ENCODE measurements around the gene TMEM51. TPM values are rescaled to one million over a fixed set of nuclear protein-coding genes. Genes with fewer than 3 reads are reported as not detected.

Gene TMEM51
- total and polyA plus RNA-seq, 5 donors = 3.7 to 5.4 (median 4.3) TPM

- Histone ChIP-seq H3K4me3 (ENCODE audit: low read length) (no peak overlapping the region), H3K4me1 (ENCODE audit: control insufficient read depth, insufficient read depth, low read length) (peaks cover 10% of the 10 kb centered on the region), H3K27me3 (ENCODE audit: control insufficient read depth, insufficient read depth) (no peaks in the 10 kb centered on the region), H3K27ac (ENCODE audit: low read length) (no peak overlapping the region), H3K9me3 (ENCODE audit: control insufficient read depth, low read length) (no peaks in the 10 kb centered on the region)
- ATAC-seq (no peak), DNase-seq (no peak)
- intact Hi-C loops (cut with DNase I) = no loop called here
- WGBS = 93% methylated on average over 3 of the region's 3 CpGs
Measured at GRCh38 chr1:15256584-15256983, 103.0 kb downstream of the TMEM51 start.

GRCh38 chr1:15257309-15257708 is 103.8 kb downstream of the TMEM51 start:
- Histone ChIP-seq H3K27me3 (ENCODE audit: control insufficient read depth, insufficient read depth) (no peaks in the 10 kb centered on the region), H3K9me3 (ENCODE audit: control insufficient read depth, low read length) (no peaks in the 10 kb centered on the region), H3K4me3 (ENCODE audit: low read length) (no peak overlapping the region), H3K4me1 (ENCODE audit: control insufficient read depth, insufficient read depth, low read length) (peaks cover 10% of the 10 kb centered on the region), H3K27ac (ENCODE audit: low read length) (no peak overlapping the region)
- DNase-seq = no peak
- intact Hi-C loops (cut with DNase I) = no loop called here
- WGBS = 75% methylated on average over 14 of the region's 14 CpGs
- ATAC-seq = no peak

GRCh38 chr1:15258833-15259621 is 105.5 kb downstream of the TMEM51 start:
- 72% methylated on average over 13 of the region's 13 CpGs for WGBS
- peak in 1 of 2 donors; percentile 22 for ATAC-seq
- intact Hi-C loops (cut with DNase I) = no loop called here
- DNase-seq = no peak
- no peaks in the 10 kb centered on the region for H3K27me3 ChIP-seq (ENCODE audit: control insufficient read depth, insufficient read depth)
- no peak overlapping the region for H3K27ac ChIP-seq (ENCODE audit: low read length)
- H3K4me3 ChIP-seq (ENCODE audit: low read length) = no peak overlapping the region
- no peaks in the 10 kb centered on the region for H3K9me3 ChIP-seq (ENCODE audit: control insufficient read depth, low read length)
- peaks cover 10% of the 10 kb centered on the region for H3K4me1 ChIP-seq (ENCODE audit: control insufficient read depth, insufficient read depth, low read length)

- Histone ChIP-seq H3K27ac (ENCODE audit: low read length) (peak overlapping the region; percentile 13), H3K9me3 (ENCODE audit: control insufficient read depth, low read length) (no peaks in the 10 kb centered on the region), H3K4me3 (ENCODE audit: low read length) (no peak overlapping the region), H3K4me1 (ENCODE audit: control insufficient read depth, insufficient read depth, low read length) (peaks cover 10% of the 10 kb centered on the region), H3K27me3 (ENCODE audit: control insufficient read depth, insufficient read depth) (no peaks in the 10 kb centered on the region)
- WGBS = 89% methylated on average over 9 of the region's 9 CpGs
- ATAC-seq = no peak
- intact Hi-C loops (cut with DNase I) = no loop called here
- no peak for DNase-seq
Measured at GRCh38 chr1:15259622-15260007, 106.1 kb downstream of the TMEM51 start.

- intact Hi-C loops (cut with DNase I) = no loop called here
- Histone ChIP-seq H3K27me3 (ENCODE audit: control insufficient read depth, insufficient read depth) (no peaks in the 10 kb centered on the region), H3K4me3 (ENCODE audit: low read length) (no peak overlapping the region), H3K9me3 (ENCODE audit: control insufficient read depth, low read length) (no peaks in the 10 kb centered on the region), H3K27ac (ENCODE audit: low read length) (no peak overlapping the region), H3K4me1 (ENCODE audit: control insufficient read depth, insufficient read depth, low read length) (peaks cover 10% of the 10 kb centered on the region)
- WGBS = 58% methylated on average over 12 of the region's 12 CpGs
- DNase-seq (no peak), ATAC-seq (peak in 1 of 2 donors; percentile 49)
Measured at GRCh38 chr1:15260418-15261154, 107.0 kb downstream of the TMEM51 start.

- no peaks in the 10 kb centered on the region for H3K9me3 ChIP-seq (ENCODE audit: control insufficient read depth, low read length)
- H3K27me3 ChIP-seq (ENCODE audit: control insufficient read depth, insufficient read depth) = no peaks in the 10 kb centered on the region
- peaks cover 10% of the 10 kb centered on the region for H3K4me1 ChIP-seq (ENCODE audit: control insufficient read depth, insufficient read depth, low read length)
- peak; percentile 62 to 72 (median 69) for DNase-seq
- 36% methylated on average over 20 of the region's 20 CpGs for WGBS
- ATAC-seq = peak; percentile 82 to 86
- intact Hi-C loops (cut with DNase I) = no loop called here
- H3K4me3 ChIP-seq (ENCODE audit: low read length) = no peak overlapping the region
- H3K27ac ChIP-seq (ENCODE audit: low read length) = peak overlapping the region; percentile 22
Measured at GRCh38 chr1:15261155-15262002, 107.8 kb downstream of the TMEM51 start.

GRCh38 chr1:15262003-15262377 is 108.4 kb downstream of the TMEM51 start:
- no peak for DNase-seq
- ATAC-seq = no peak
- Histone ChIP-seq H3K27me3 (ENCODE audit: control insufficient read depth, insufficient read depth) (no peaks in the 10 kb centered on the region), H3K27ac (ENCODE audit: low read length) (no peak overlapping the region), H3K4me1 (ENCODE audit: control insufficient read depth, insufficient read depth, low read length) (peaks cover 10% of the 10 kb centered on the region), H3K4me3 (ENCODE audit: low read length) (no peak overlapping the region), H3K9me3 (ENCODE audit: control insufficient read depth, low read length) (no peaks in the 10 kb centered on the region)
- WGBS = 93% methylated on average over 2 of the region's 2 CpGs
- intact Hi-C loops (cut with DNase I) = no loop called here

GRCh38 chr1:15262706-15263105 is 109.2 kb downstream of the TMEM51 start:
- intact Hi-C loops (cut with DNase I) = no loop called here
- Histone ChIP-seq H3K4me1 (ENCODE audit: control insufficient read depth, insufficient read depth, low read length) (peaks cover 10% of the 10 kb centered on the region), H3K27ac (ENCODE audit: low read length) (no peak overlapping the region), H3K27me3 (ENCODE audit: control insufficient read depth, insufficient read depth) (no peaks in the 10 kb centered on the region), H3K4me3 (ENCODE audit: low read length) (no peak overlapping the region), H3K9me3 (ENCODE audit: control insufficient read depth, low read length) (no peaks in the 10 kb centered on the region)
- ATAC-seq = no peak
- no peak for DNase-seq
- 85% methylated on average over 5 of the region's 5 CpGs for WGBS

GRCh38 chr1:15264769-15265168 is 111.2 kb downstream of the TMEM51 start:
- Histone ChIP-seq H3K27ac (ENCODE audit: low read length) (no peak overlapping the region), H3K4me3 (ENCODE audit: low read length) (no peak overlapping the region), H3K27me3 (ENCODE audit: control insufficient read depth, insufficient read depth) (no peaks in the 10 kb centered on the region), H3K4me1 (ENCODE audit: control insufficient read depth, insufficient read depth, low read length) (peaks cover 9% of the 10 kb centered on the region), H3K9me3 (ENCODE audit: control insufficient read depth, low read length) (no peaks in the 10 kb centered on the region)
- no peak for DNase-seq
- WGBS = 78% methylated on average over 2 of the region's 2 CpGs
- intact Hi-C loops (cut with DNase I) = no loop called here
- ATAC-seq = no peak

Measured in right cardiac atrium (tissue), 5 donors.